Endothelial cell of umbilical vein (primary cell): ENCODE results near the gene RIPOR3. TPM values are rescaled to one million over a fixed set of nuclear protein-coding genes. Genes with fewer than 3 reads are reported as not detected.

ENCODE experiments used
- BruUV-seq: library from RNA; stranded (reverse); fragments of 400-500 nt; replicated peaks from 2 replicates; lab custom pipeline; 2021; lab: Mats Ljungman, UMichigan
- CTCF ChIA-PET: fragments of 300-600, 350-600 bp; sonication (Branson Sonifier 250); formaldehyde crosslinking; loops from one replicate; lab custom pipeline; 2021; ENCODE audit warnings: antibody characterized with exemption, inconsistent platforms; lab: Charles Lee
- POLR2A ChIA-PET: fragments of 300-600, 350-600 bp; sonication (Branson Sonifier 250); formaldehyde crosslinking; loops from one replicate; lab custom pipeline; 2021; ENCODE audit warnings: antibody characterized with exemption, inconsistent platforms; lab: Charles Lee
- DNase-seq: peaks from one replicate; pipeline ENCODE4 v3.0.0-alpha.2; 2011; ENCODE audit warnings: low read depth, low spot score
- FAIRE-seq: peaks from 2 replicates; lab custom pipeline; 2011; peaks lifted over from hg19 to GRCh38; lab: Jason Lieb, UNC
- H2AFZ ChIP-seq: 2 replicates; pipeline ENCODE4 v1.6.0; 2012; ENCODE audit warnings: low read depth, low read length, control low read depth, inconsistent platforms
- H3K27ac ChIP-seq: 2 replicates; pipeline ENCODE4 v1.5.1; 2011; ENCODE audit warnings: low read depth, mild to moderate bottlenecking, control low read depth, low read length, moderate library complexity; ENCODE audit not compliant: insufficient read depth
- H3K27me3 ChIP-seq, 2 experiments: 2 replicates each; pipeline versions ENCODE4 v1.6.0 to v1.6.1; 2011; ENCODE audit warnings: low read length in 2 of 2, mixed read lengths in 1 of 2; ENCODE audit not compliant: control insufficient read depth in 2 of 2, insufficient read depth in 2 of 2
- H3K36me3 ChIP-seq, 2 experiments: 2 replicates in 1 of 2; 3 replicates in 1 of 2; pipeline ENCODE4 v1.5.1; 2011; ENCODE audit warnings: low read length in 2 of 2, mild to moderate bottlenecking in 1 of 2, moderate library complexity in 1 of 2; ENCODE audit not compliant: control insufficient read depth in 2 of 2, insufficient read depth in 2 of 2; ENCODE audit errors: extremely low read depth in 1 of 2
- H3K4me1 ChIP-seq: 3 replicates; pipeline ENCODE4 v1.5.1; 2011; ENCODE audit warnings: mild to moderate bottlenecking, low read length; ENCODE audit not compliant: control insufficient read depth, insufficient read depth; ENCODE audit errors: extremely low read depth
- H3K4me2 ChIP-seq: 2 replicates; pipeline ENCODE4 v1.6.1; 2011; ENCODE audit warnings: low read length, control low read depth, mixed read lengths; ENCODE audit not compliant: insufficient read depth
- H3K4me3 ChIP-seq, 3 experiments: fragments of 200-600 bp in 1 of 3; sonication (generic), shearing (Covaris generic) in 1 of 3; replicated peaks in 1 of 3; 2 replicates each; pipeline ENCODE4 v1.5.1; 2011 to 2016; ENCODE audit warnings: control low read depth in 3 of 3, low read length in 3 of 3, mild to moderate bottlenecking in 2 of 3, inconsistent platforms in 1 of 3, low read depth in 1 of 3, moderate library complexity in 1 of 3; ENCODE audit not compliant: insufficient read depth in 1 of 3
- H3K79me2 ChIP-seq: 2 replicates; pipeline ENCODE4 v1.6.0; 2012; ENCODE audit warnings: low read length, inconsistent platforms; ENCODE audit not compliant: control insufficient read depth, insufficient read depth
- H3K9ac ChIP-seq: replicated peaks from 2 replicates; pipeline ENCODE3; 2011; ENCODE audit warnings: low read length, control low read depth; ENCODE audit not compliant: insufficient read depth; ENCODE audit errors: extremely low read depth
- H3K9me1 ChIP-seq: replicated peaks from 3 replicates; pipeline ENCODE4 v1.6.0; 2011; ENCODE audit warnings: mild to moderate bottlenecking, low read length; ENCODE audit not compliant: control insufficient read depth, insufficient read depth; ENCODE audit errors: extremely low read depth
- H3K9me3 ChIP-seq: replicated peaks from 2 replicates; pipeline ENCODE4 v1.5.1; 2012; ENCODE audit warnings: low read length, inconsistent platforms; ENCODE audit not compliant: control insufficient read depth, insufficient read depth
- H4K20me1 ChIP-seq: replicated peaks from 2 replicates; pipeline ENCODE3; 2011; ENCODE audit warnings: mild to moderate bottlenecking, low read length; ENCODE audit not compliant: control insufficient read depth, insufficient read depth; ENCODE audit errors: extremely low read depth
- JUN ChIP-seq: IDR thresholded peaks from 2 replicates; pipeline ENCODE4 v1.6.1; 2011; ENCODE audit warnings: borderline replicate concordance, low read depth; ENCODE audit not compliant: insufficient read length, insufficient read depth
- MYC ChIP-seq: IDR thresholded peaks from one replicate; pipeline ENCODE4 v1.6.1; 2011; ENCODE audit warnings: mild to moderate bottlenecking, low read depth, low read length
- POLR2AphosphoS5 ChIP-seq: IDR thresholded peaks from 2 replicates; pipeline ENCODE4 v1.6.1; 2012; ENCODE audit warnings: low read depth, mild to moderate bottlenecking, control low read depth, low read length, moderate library complexity; ENCODE audit not compliant: insufficient read depth
- dilution Hi-C: fragments of 300-500 bp; cut with MboI; formaldehyde crosslinking; loops from one replicate; pipeline ENCODE4 v1.15.0; 2019; ENCODE audit warnings: low sequenced_read_pairs; ENCODE audit not compliant: extremely low pct_ligation_motif_present
- intact Hi-C: fragments of 100-400 bp; cut with micrococcal nuclease; formaldehyde crosslinking; loops from one replicate; pipeline ENCODE4 v1.10.0; 2022
- polyA plus RNA-seq, 4 experiments: library from polyadenylated mRNA; depleted of rRNA in 3 of 4; stranded (reverse) in 3 of 4; unstranded in 1 of 4; fragments of >200 nt; gene quantifications; 2 replicates each; pipeline versions ENCODE4 v1.2.1 to v1.2.3, GENCODE V29; 2011 to 2012; ENCODE audit warnings: missing spikeins in 1 of 4
- total RNA-seq: library from RNA; stranded (reverse); gene quantifications from 2 replicates; pipeline ENCODE4 v1.2.3, GENCODE V29; 2021
- TF ChIP-seq, protein P1 (sequence below), 2 donors: IDR thresholded peaks; 1 replicate in 1 of 2; 2 replicates in 1 of 2; pipeline ENCODE4 v1.5.1; 2011; ENCODE audit warnings: low read length in 2 of 2, mild to moderate bottlenecking in 2 of 2, moderate library complexity in 2 of 2, control low read depth in 1 of 2, inconsistent platforms in 1 of 2, low read depth in 1 of 2; ENCODE audit not compliant: insufficient read depth in 1 of 2; ENCODE audit errors: extremely low read depth in 1 of 2

The RIPOR3 gene
- total and polyA plus RNA-seq, 2 donors (not counting 3 experiments of a cell fraction or from before 2014, with no cell fraction given), result not detected

DNA sequence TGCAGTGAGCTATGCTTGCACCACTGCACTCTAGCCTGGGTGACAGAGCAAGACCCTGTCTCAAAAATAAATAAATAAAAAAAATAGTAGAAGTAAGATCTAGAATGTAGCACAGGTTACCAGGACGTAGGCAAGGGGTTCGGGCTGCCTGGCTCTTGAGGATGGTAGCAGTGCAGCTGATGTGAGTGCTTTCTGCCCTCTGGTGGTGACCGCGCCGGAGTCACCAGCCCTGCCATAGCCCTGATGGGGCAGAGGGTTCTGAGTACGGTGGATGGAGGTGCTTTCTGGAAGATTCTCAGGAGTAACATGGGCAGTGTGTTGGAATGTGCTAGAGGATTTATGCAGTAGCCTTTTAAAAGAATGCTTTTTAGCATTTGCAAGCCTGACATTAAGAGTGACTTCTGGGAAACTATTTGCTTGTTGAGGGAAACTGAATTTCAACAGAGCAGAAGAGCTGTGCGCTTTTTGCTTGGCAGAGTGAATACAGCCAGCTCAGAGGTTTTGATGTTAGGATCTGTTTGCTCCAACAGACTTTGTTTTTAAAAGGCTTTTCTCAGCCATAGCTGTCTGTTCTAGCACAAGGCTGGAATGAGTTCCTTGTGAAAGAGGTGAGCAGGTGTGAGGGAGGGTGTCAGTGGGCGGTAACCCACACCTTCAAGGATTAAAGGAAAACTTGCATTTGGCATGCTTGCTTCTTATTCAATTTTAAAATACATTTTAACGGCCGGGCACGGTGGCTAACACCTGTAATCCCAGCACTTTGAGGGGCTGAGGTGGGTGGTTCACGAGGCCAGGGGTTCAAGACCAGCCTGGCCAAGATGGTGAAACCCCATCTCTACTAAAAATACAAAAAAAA is 115.2 kb downstream of the RIPOR3 start:
- Histone ChIP-seq H3K9me1 (no peaks in the 10 kb centered on the region), H3K27me3 (no peaks in the 10 kb centered on the region), H3K27ac (no peak overlapping the region), H3K9ac (no peak overlapping the region), H3K79me2 (peaks cover 38% of the 10 kb centered on the region), H3K36me3 (peaks cover 25 to 47% of the 10 kb centered on the region in 2 experiments), H3K4me2 (no peak overlapping the region), H3K4me3 (no peak overlapping the region), H2AFZ (no peak overlapping the region), H3K4me1 (peaks cover 28% of the 10 kb centered on the region), H4K20me1 (no peaks in the 10 kb centered on the region), H3K9me3 (no peaks in the 10 kb centered on the region)
- no TSS peak for BruUV-seq
- TF ChIP-seq, protein P1, sequence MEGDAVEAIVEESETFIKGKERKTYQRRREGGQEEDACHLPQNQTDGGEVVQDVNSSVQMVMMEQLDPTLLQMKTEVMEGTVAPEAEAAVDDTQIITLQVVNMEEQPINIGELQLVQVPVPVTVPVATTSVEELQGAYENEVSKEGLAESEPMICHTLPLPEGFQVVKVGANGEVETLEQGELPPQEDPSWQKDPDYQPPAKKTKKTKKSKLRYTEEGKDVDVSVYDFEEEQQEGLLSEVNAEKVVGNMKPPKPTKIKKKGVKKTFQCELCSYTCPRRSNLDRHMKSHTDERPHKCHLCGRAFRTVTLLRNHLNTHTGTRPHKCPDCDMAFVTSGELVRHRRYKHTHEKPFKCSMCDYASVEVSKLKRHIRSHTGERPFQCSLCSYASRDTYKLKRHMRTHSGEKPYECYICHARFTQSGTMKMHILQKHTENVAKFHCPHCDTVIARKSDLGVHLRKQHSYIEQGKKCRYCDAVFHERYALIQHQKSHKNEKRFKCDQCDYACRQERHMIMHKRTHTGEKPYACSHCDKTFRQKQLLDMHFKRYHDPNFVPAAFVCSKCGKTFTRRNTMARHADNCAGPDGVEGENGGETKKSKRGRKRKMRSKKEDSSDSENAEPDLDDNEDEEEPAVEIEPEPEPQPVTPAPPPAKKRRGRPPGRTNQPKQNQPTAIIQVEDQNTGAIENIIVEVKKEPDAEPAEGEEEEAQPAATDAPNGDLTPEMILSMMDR (IDR thresholded peaks at IDR 0.05; ENCODE audit: extremely low read depth in 1 of 2, insufficient read depth in 1 of 2, low read depth in 1 of 2, low read length in 2 of 2), result peak; percentile 81 to 82
- no peak for TF ChIP-seq JUN
- no peak for TF ChIP-seq MYC
- TF ChIP-seq POLR2AphosphoS5, result no peak
- DNase-seq, result peak; percentile 61
- POLR2A ChIA-PET, result interaction anchor here (0.6 kb wide), 1 partner anchor 105 kb away, joined by 5 read pairs; no protein-coding TSS in a partner anchor
- intact Hi-C loops (loop anchor here (1.0 kb wide), 4 partner anchors 35 to 390 kb away; no protein-coding TSS in a partner anchor), dilution Hi-C loops (no loop called here)
- CTCF ChIA-PET, result interaction anchor here (0.9 to 9.0 kb wide), 24 partner anchors 9 to 390 kb away, joined by 3 to 133 read pairs (median 4); partner anchors contain the start of gene PTPN1
- FAIRE-seq, result peak; percentile 90
